ENCODE data around the gene RBM6.

- TF ChIP-seq, protein P1, sequence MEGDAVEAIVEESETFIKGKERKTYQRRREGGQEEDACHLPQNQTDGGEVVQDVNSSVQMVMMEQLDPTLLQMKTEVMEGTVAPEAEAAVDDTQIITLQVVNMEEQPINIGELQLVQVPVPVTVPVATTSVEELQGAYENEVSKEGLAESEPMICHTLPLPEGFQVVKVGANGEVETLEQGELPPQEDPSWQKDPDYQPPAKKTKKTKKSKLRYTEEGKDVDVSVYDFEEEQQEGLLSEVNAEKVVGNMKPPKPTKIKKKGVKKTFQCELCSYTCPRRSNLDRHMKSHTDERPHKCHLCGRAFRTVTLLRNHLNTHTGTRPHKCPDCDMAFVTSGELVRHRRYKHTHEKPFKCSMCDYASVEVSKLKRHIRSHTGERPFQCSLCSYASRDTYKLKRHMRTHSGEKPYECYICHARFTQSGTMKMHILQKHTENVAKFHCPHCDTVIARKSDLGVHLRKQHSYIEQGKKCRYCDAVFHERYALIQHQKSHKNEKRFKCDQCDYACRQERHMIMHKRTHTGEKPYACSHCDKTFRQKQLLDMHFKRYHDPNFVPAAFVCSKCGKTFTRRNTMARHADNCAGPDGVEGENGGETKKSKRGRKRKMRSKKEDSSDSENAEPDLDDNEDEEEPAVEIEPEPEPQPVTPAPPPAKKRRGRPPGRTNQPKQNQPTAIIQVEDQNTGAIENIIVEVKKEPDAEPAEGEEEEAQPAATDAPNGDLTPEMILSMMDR (IDR thresholded peaks at IDR 0.05) = no peak
- TF ChIP-seq POLR2A (IDR thresholded peaks at IDR 0.05) = no peak
Observed at GRCh38 chr3:50047426-50047825, 107.5 kb downstream of the RBM6 start.

Measured in adrenal gland (tissue), 5 donors.